ENCODE data around the gene VKORC1L1. TPM values are rescaled to one million over a fixed set of nuclear protein-coding genes. Genes with fewer than 3 reads are reported as not detected.
A peak's percentile ranks its signal among the peaks of the same experiment; 100 is the strongest.
"Not testable (repeated sequence)": the region's sequence is repeated elsewhere in the genome, so short reads cannot be mapped to it uniquely, and the experiment has no call there.

Gene VKORC1L1
- total RNA-seq, 1 donor from 2014 or later = 12.8 TPM

- not testable (repeated sequence) for ATAC-seq
Measured at GRCh38 chr7:65945787-65946186, 72.9 kb downstream of the VKORC1L1 start.

- ATAC-seq = no peak
Measured at GRCh38 chr7:65946904-65947303, 74.0 kb downstream of the VKORC1L1 start.

- ATAC-seq = peak; percentile 61
Measured at GRCh38 chr7:65951837-65952578, 79.1 kb downstream of the VKORC1L1 start.

DNA sequence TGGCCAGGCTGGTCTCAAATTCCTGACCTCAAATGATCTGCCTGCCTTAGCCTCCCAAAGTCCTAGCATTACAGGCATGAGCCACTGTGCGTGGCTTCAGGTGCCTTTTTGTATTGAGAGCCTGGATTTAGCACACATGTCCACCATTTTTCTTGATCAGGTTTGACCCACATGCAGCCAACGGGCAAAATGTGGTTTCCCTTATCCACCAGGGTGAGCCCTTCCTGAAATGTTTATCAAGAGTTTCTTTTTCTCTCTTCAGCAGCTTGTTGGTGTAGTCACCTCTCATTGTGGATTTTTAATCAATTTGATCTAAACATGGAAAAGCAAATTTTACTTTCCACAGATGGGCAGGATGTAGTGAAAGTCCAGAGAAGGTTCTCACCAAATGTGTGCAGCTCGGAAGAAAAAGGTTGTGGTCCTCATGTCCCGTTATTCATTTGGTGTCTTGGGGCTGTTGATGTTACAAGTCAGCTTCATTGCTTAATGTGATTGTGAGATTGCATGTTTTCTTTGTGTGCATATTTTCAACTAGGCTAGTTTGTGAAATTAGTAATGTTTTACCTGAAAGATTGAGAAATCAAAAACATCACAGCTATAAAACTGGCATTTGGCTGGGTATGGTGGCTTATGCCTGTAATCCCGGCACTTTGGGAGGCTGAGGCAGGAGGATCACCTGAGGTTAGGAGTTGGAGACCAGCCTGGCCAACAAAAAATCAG lies 80.3 kb downstream of the VKORC1L1 start:
- ATAC-seq = no peak

GRCh38 chr7:65953890-65954450 lies 81.1 kb downstream of the VKORC1L1 start:
- ATAC-seq = no peak

DNA sequence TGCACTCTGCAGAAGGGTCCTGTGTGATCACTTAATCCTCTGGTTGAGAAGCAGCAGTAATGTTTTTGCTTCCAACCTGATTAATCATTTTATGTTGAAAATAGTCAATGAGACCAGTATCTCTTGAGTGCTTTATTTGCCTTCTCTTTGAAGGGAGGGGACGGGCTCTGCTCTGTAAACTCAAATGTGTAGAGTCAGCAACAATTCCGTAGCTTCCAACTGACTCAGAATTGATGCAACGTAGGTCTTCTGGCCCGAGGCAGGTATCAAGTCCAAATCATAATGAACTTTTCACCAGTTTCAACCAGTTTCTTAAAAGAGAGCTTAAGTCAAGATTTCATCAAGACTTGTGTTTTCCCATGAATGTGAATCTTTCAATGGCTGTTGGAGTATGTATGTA lies 82.8 kb downstream of the VKORC1L1 start:
- peak; percentile 86 for ATAC-seq

DNA sequence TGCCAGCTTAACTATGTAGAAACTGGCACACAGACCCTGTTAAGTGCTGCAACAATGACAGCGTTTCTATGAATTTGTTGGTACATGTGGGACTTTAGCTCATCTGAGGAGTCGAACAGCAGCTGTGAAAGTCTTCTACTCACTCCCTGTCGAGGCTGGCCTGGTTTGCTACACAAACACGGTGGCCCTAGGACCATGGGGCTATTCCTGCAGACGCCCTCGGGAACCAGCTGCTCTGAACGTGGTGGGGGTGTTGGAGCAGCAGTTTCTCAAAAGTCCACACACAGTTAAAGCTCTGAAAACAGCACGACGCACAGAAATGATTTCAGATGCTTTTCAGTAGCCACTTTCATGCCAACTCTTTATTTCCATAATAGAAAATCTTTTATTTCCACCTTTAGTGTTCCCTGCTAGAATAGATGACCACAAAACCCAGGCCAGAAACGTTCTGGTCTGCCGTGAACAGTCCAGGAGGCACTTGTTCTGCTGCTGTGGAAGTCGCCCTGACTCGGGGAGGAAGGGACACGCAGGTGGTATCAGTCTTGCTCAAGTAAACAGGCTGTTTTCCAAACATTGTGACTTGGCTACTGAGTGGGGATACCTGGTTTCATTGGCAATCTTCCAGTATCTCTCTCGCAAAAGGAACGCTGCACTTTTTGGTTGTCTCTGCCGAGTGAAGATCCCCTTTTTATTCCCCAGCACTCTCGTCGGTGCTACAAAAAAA lies 87.6 kb downstream of the VKORC1L1 start:
- no peak for ATAC-seq

DNA sequence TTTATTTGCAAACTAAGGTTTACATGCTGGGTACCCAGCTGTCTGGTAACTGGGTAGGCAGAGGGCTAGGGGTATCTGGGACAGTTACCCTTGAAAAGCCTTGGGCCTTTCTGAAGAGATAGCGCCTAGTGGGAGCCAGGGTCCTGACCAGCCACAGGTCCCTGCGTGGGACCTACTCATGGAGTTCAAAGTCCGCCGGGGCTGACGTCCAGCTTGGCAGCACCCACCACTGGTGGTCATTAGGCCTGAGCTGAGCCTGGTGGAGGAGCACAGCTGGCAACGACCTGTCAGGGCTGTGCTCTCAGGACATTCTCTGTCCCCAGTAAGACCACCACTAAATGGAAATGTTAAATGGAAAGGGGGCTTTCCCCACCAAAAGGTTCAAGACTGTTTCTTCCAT lies 89.2 kb downstream of the VKORC1L1 start:
- peak; percentile 25 for ATAC-seq

DNA sequence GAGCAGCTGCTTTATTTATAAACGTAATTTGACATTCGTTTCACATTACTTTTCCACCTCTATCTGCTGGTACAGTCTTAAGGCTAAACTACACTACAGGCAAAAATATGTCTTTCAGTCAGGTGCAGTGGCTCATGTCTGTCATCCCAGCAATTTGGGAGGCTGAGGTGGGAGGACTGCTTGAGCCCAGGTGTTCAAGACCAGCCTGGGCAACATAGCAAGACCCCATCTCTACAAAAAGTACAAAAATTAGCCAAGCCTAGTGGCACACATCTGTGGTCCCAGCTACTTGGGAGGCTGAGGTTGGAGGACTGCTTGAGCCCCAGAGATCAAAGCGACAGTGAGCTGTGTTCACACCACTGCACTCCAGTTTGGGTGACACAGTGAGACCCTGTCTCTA lies 91.8 kb downstream of the VKORC1L1 start:
- ATAC-seq = not testable (repeated sequence)

DNA sequence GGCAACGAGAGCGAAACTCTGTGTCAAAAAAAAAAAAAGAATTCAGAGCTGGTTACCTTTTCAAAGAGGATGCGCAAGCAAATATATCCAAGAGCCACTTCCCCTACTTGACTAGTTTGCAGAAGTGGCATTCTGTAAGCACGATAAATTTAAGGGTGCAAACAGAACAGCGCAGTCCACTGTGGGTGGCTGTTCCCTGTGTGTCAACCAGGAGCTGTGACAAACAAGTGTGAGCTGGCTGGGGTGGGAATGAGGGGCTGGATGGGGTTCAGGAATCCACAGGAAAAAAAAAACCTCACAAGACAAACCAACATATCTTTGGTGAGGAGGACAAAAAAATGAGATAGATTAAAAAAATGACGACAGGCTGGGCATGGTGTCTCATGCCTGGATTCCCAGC lies 93.3 kb downstream of the VKORC1L1 start:
- no peak for ATAC-seq

DNA sequence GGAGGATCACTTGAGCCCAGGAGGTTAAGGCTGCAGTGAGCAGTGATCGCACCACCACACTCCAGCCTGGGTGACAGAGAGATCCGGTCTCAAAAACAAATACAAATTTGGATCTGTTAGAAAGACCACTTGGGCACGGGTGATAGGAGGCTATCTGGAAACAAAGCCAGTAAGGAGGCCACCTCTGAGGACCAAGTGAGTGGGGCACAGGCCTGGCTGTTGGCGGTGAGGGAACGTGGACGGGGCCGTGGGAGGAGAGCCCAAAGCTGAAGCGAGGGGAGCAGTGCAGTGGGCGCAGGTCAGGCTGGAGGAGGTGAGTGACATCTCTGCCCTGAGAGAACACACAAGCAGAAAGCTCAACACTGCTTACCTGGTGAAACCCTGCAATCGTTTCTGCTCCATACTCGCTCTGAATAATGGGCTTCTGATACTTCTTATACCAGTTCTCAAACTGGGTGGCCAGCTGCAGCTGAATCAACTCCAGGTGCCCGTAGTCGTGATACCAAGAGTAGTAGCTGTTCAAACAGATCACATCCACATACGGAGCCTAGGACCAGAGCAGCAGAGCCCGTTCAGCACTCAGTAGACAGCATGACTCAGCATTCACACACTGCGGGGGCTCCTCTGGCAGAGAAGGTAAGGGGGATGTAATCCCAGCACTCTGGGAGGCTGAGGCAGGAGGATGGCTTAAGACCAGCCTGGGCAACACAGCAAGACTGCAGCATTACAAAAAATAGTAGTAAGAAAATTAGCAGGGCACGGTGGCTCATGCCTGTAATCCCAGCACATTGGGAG lies 94.7 kb downstream of the VKORC1L1 start:
- no peak for ATAC-seq

DNA sequence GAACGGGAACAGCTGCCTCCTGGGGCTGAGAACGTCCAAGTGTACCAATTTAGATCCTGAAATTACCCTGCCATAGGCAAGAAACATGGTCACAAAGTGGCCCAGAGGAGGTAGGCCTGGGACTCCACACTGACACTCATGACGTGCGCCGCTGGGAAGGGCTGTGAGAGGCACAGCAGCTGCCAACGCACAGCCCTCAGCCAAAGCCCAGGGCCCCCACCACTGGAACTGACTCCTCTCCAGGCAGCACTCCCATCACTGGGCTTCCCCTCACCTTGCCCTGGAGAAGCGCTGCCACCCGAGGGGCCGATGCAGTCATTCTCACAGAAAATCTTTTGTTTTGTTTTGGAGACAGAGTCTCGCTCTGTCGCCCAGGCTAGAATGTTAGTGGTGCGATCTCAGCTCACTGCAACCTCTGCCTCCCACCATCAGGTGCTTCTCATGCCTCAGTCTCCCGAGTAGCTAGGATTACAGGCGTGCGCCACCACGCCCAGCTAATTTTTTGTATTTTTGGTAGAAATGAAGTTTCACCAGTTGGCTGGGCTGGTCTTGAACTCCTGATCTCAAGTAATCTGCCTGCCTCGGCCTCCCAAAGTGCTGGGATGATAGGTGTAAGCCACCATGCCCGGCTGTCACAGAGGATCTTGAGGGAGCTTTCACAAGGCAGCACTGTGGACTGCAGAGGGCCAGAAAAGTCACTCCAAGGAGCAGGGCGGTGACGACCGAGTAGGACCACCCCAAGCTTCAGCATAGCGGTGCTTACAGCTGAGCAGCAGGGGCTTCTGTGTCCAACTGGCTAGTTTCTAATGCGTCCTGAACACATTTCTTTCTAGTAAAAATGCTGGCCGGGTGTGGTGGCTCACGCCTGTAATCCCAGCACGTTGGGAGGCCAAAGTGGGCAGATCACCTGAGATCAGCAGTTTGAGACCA lies 95.6 kb downstream of the VKORC1L1 start:
- no peak for ATAC-seq

- ATAC-seq = no peak
Measured at GRCh38 chr7:65971021-65971420, 98.1 kb downstream of the VKORC1L1 start.

DNA sequence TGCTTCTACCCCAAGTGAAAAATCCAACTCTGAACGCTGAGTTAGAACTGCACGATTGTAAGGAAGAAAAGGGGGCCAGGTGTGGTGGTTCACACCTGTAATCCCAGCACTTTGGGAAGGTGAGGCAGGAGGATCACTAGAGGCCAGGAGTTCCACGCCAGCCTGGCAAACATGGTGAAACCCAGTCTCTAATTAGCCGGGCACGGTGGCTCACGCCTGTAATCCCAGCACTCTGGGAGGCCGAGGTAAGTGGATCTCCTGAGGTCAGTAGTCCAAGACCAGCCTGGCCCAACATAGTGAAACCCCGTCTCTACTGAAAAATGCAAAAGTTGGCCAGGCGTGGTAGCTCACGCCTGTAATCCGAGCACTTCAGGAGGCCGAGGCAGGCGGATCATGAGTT lies 100.1 kb downstream of the VKORC1L1 start:
- no peak for ATAC-seq

GRCh38 chr7:65974191-65974801 lies 101.4 kb downstream of the VKORC1L1 start:
- peak; percentile 21 for ATAC-seq

GRCh38 chr7:65974876-65975275 lies 102.0 kb downstream of the VKORC1L1 start:
- ATAC-seq = no peak

GRCh38 chr7:65975814-65976445 lies 103.1 kb downstream of the VKORC1L1 start:
- ATAC-seq = no peak

DNA sequence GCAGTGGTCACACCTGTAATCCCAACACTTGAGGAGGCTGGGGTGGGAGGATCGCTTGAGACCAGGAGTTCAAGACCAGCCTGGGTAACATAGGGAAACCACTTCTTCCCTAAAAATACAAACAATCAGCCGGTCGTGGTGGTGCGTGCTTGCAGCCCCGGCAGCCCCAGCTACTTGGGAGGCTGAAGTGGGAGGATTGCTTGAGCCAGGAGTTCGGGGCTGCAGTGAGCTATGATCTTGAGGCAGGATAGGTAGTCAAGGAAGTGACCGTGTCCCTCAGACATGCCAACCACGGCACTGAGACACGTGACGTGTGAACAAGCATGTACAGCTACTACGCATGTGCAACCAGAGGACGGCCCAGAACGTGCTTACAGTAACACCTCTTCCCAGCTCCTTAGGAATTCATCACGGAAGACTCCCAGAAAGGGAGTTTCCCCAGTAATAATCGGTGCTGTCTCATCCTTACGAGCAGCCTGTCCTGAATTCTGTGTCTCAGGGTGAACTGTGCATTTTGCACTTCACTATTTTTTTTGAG lies 103.9 kb downstream of the VKORC1L1 start:
- ATAC-seq = no peak

DNA sequence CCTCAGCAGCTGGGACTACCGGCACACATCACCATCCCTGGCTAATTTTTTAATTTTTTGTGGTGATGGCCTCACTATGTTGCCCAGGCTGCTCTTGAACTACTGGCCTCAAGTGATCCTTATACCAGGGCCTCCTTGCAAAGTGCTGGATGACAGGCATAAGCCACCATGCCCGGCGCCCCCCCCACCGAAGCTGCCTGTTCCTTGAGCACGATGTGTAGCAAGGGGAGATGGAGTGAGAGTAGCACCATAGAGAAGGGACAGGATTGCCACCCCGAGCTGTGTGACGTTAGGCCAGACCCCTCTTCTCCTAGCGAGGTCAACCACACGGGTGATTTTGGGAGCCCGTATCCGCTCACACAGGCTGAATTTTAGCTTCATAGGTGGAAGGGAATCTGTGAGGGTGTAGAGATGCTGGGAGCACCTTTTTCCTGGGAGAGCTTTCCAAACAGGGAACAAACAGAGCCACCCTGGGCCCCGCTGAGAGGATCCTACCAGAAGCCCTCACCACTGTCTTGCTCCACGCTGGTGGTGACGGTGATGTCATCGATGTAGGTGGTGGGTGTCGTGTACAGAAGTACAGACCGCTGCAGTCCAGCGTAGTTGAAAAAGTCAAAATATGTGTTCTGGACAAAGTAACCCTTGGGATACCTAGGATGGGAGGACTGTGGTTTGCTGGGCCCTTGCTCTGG lies 106.2 kb downstream of the VKORC1L1 start:
- no peak for ATAC-seq

All from esophagus mucosa (tissue), 1 donor.